Astrocyte of the cerebellum (primary cell): ENCODE data around the gene SLC12A8.

Source experiments
- DNase-seq: peaks from one replicate; pipeline ENCODE4 v3.0.0-alpha.2; 2011; ENCODE audit warnings: low read depth
- H3K4me3 ChIP-seq: 2 replicates; pipeline ENCODE4 v1.5.1; 2011; ENCODE audit warnings: mild to moderate bottlenecking, low read depth, low read length, moderate library complexity
- CTCF ChIP-seq: IDR thresholded peaks from 2 replicates; pipeline ENCODE4 v1.5.1; 2012; ENCODE audit warnings: low read length, low read depth, moderate library complexity, mild to moderate bottlenecking; ENCODE audit errors: missing control alignments
- in situ Hi-C: cut with HindIII; loops from 2 replicates; pipeline ENCODE4 v1.10.0; 2017; ENCODE audit warnings: low sequenced_read_pairs

SLC12A8 gene

GRCh38 chr3:125116311-125117080, 96.1 kb downstream of the SLC12A8 start:
- no peak for DNase-seq
- in situ Hi-C loops = loop anchor here (5.0 kb wide), 1 partner anchor 104 kb away; no protein-coding TSS in a partner anchor
- H3K4me3 ChIP-seq = no peak overlapping the region
- no peak for TF ChIP-seq CTCF

- no peak overlapping the region for H3K4me3 ChIP-seq
- no peak for DNase-seq
- no peak for TF ChIP-seq CTCF
- in situ Hi-C loops = loop anchor here (5.0 kb wide), 1 partner anchor 103 kb away; no protein-coding TSS in a partner anchor
These were observed 96.9 kb downstream of the SLC12A8 start for GRCh38 chr3:125115640-125116039.

- TF ChIP-seq CTCF = no peak
- H3K4me3 ChIP-seq = no peak overlapping the region
- in situ Hi-C loops = no loop called here
- DNase-seq = no peak
These were observed 99.6 kb downstream of the SLC12A8 start for GRCh38 chr3:125112981-125113380.

GRCh38 chr3:125110876-125111480, 101.6 kb downstream of the SLC12A8 start:
- in situ Hi-C loops = no loop called here
- no peak overlapping the region for H3K4me3 ChIP-seq
- TF ChIP-seq CTCF = no peak
- DNase-seq = no peak

- in situ Hi-C loops = no loop called here
- peak; percentile 94 for DNase-seq
- peak overlapping the region; percentile 30 for H3K4me3 ChIP-seq
These were observed 102.3 kb downstream of the SLC12A8 start for GRCh38 chr3:125110016-125110875.

More at GRCh38 chr3:125110016-125110875, 102.3 kb downstream of the SLC12A8 start:
- TF ChIP-seq CTCF = no peak
